Endothelial cell of umbilical vein (primary cell): ENCODE measurements around the gene CDC45. TPM values are rescaled to one million over a fixed set of nuclear protein-coding genes. Genes with fewer than 3 reads are reported as not detected.

ENCODE experiments used
- BruUV-seq: library from RNA; stranded (reverse); fragments of 400-500 nt; replicated peaks from 2 replicates; lab custom pipeline; 2021; lab: Mats Ljungman, UMichigan
- CTCF ChIA-PET: fragments of 300-600, 350-600 bp; sonication (Branson Sonifier 250); formaldehyde crosslinking; loops from one replicate; lab custom pipeline; 2021; ENCODE audit warnings: antibody characterized with exemption, inconsistent platforms; lab: Charles Lee
- POLR2A ChIA-PET: fragments of 300-600, 350-600 bp; sonication (Branson Sonifier 250); formaldehyde crosslinking; loops from one replicate; lab custom pipeline; 2021; ENCODE audit warnings: antibody characterized with exemption, inconsistent platforms; lab: Charles Lee
- DNase-seq: peaks from one replicate; pipeline ENCODE4 v3.0.0-alpha.2; 2011; ENCODE audit warnings: low read depth, low spot score
- FAIRE-seq: peaks from 2 replicates; lab custom pipeline; 2011; peaks lifted over from hg19 to GRCh38; lab: Jason Lieb, UNC
- H2AFZ ChIP-seq: 2 replicates; pipeline ENCODE4 v1.6.0; 2012; ENCODE audit warnings: low read depth, low read length, control low read depth, inconsistent platforms
- H3K27ac ChIP-seq: 2 replicates; pipeline ENCODE4 v1.5.1; 2011; ENCODE audit warnings: low read depth, mild to moderate bottlenecking, control low read depth, low read length, moderate library complexity; ENCODE audit not compliant: insufficient read depth
- H3K27me3 ChIP-seq, 2 experiments: 2 replicates each; pipeline versions ENCODE4 v1.6.0 to v1.6.1; 2011; ENCODE audit warnings: low read length in 2 of 2, mixed read lengths in 1 of 2; ENCODE audit not compliant: control insufficient read depth in 2 of 2, insufficient read depth in 2 of 2
- H3K36me3 ChIP-seq, 2 experiments: 2 replicates in 1 of 2; 3 replicates in 1 of 2; pipeline ENCODE4 v1.5.1; 2011; ENCODE audit warnings: low read length in 2 of 2, mild to moderate bottlenecking in 1 of 2, moderate library complexity in 1 of 2; ENCODE audit not compliant: control insufficient read depth in 2 of 2, insufficient read depth in 2 of 2; ENCODE audit errors: extremely low read depth in 1 of 2
- H3K4me1 ChIP-seq: 3 replicates; pipeline ENCODE4 v1.5.1; 2011; ENCODE audit warnings: mild to moderate bottlenecking, low read length; ENCODE audit not compliant: control insufficient read depth, insufficient read depth; ENCODE audit errors: extremely low read depth
- H3K4me2 ChIP-seq: 2 replicates; pipeline ENCODE4 v1.6.1; 2011; ENCODE audit warnings: low read length, control low read depth, mixed read lengths; ENCODE audit not compliant: insufficient read depth
- H3K4me3 ChIP-seq, 3 experiments: fragments of 200-600 bp in 1 of 3; sonication (generic), shearing (Covaris generic) in 1 of 3; replicated peaks in 1 of 3; 2 replicates each; pipeline ENCODE4 v1.5.1; 2011 to 2016; ENCODE audit warnings: control low read depth in 3 of 3, low read length in 3 of 3, mild to moderate bottlenecking in 2 of 3, inconsistent platforms in 1 of 3, low read depth in 1 of 3, moderate library complexity in 1 of 3; ENCODE audit not compliant: insufficient read depth in 1 of 3
- H3K79me2 ChIP-seq: 2 replicates; pipeline ENCODE4 v1.6.0; 2012; ENCODE audit warnings: low read length, inconsistent platforms; ENCODE audit not compliant: control insufficient read depth, insufficient read depth
- H3K9ac ChIP-seq: replicated peaks from 2 replicates; pipeline ENCODE3; 2011; ENCODE audit warnings: low read length, control low read depth; ENCODE audit not compliant: insufficient read depth; ENCODE audit errors: extremely low read depth
- H3K9me1 ChIP-seq: replicated peaks from 3 replicates; pipeline ENCODE4 v1.6.0; 2011; ENCODE audit warnings: mild to moderate bottlenecking, low read length; ENCODE audit not compliant: control insufficient read depth, insufficient read depth; ENCODE audit errors: extremely low read depth
- H3K9me3 ChIP-seq: replicated peaks from 2 replicates; pipeline ENCODE4 v1.5.1; 2012; ENCODE audit warnings: low read length, inconsistent platforms; ENCODE audit not compliant: control insufficient read depth, insufficient read depth
- H4K20me1 ChIP-seq: replicated peaks from 2 replicates; pipeline ENCODE3; 2011; ENCODE audit warnings: mild to moderate bottlenecking, low read length; ENCODE audit not compliant: control insufficient read depth, insufficient read depth; ENCODE audit errors: extremely low read depth
- EZH2 ChIP-seq: IDR thresholded peaks from 2 replicates; pipeline ENCODE4 v1.6.1; 2012; ENCODE audit warnings: borderline replicate concordance, low read depth, mild to moderate bottlenecking, moderate library complexity, low read length, inconsistent platforms; ENCODE audit not compliant: severe bottlenecking
- FOS ChIP-seq: IDR thresholded peaks from 2 replicates; pipeline ENCODE4 v1.6.1; 2011; ENCODE audit warnings: mild to moderate bottlenecking, low read length, moderate library complexity, borderline replicate concordance; ENCODE audit not compliant: insufficient read depth
- GATA2 ChIP-seq: IDR thresholded peaks from 2 replicates; pipeline ENCODE4 v1.7.0; 2011; ENCODE audit warnings: low read depth, mild to moderate bottlenecking, moderate library complexity, mixed read lengths, low read length; ENCODE audit not compliant: insufficient read length, insufficient read depth
- JUN ChIP-seq: IDR thresholded peaks from 2 replicates; pipeline ENCODE4 v1.6.1; 2011; ENCODE audit warnings: borderline replicate concordance, low read depth; ENCODE audit not compliant: insufficient read length, insufficient read depth
- MYC ChIP-seq: IDR thresholded peaks from one replicate; pipeline ENCODE4 v1.6.1; 2011; ENCODE audit warnings: mild to moderate bottlenecking, low read depth, low read length
- POLR2A ChIP-seq: IDR thresholded peaks from 2 replicates; pipeline ENCODE4 v1.6.1; 2012; ENCODE audit warnings: low read depth, mild to moderate bottlenecking, control low read depth, low read length
- POLR2AphosphoS5 ChIP-seq: IDR thresholded peaks from 2 replicates; pipeline ENCODE4 v1.6.1; 2012; ENCODE audit warnings: low read depth, mild to moderate bottlenecking, control low read depth, low read length, moderate library complexity; ENCODE audit not compliant: insufficient read depth
- dilution Hi-C: fragments of 300-500 bp; cut with MboI; formaldehyde crosslinking; loops from one replicate; pipeline ENCODE4 v1.15.0; 2019; ENCODE audit warnings: low sequenced_read_pairs; ENCODE audit not compliant: extremely low pct_ligation_motif_present
- intact Hi-C: fragments of 100-400 bp; cut with micrococcal nuclease; formaldehyde crosslinking; loops from one replicate; pipeline ENCODE4 v1.10.0; 2022
- polyA plus RNA-seq, 4 experiments: library from polyadenylated mRNA; depleted of rRNA in 3 of 4; stranded (reverse) in 3 of 4; unstranded in 1 of 4; fragments of >200 nt; gene quantifications; 2 replicates each; pipeline versions ENCODE4 v1.2.1 to v1.2.3, GENCODE V29; 2011 to 2012; ENCODE audit warnings: missing spikeins in 1 of 4
- total RNA-seq: library from RNA; stranded (reverse); gene quantifications from 2 replicates; pipeline ENCODE4 v1.2.3, GENCODE V29; 2021
- TF ChIP-seq, protein P1 (sequence below): IDR thresholded peaks from 2 replicates; pipeline ENCODE4 v1.6.1; 2011; ENCODE audit not compliant: insufficient read depth, insufficient read length
- TF ChIP-seq, protein P2 (sequence below), 2 donors: IDR thresholded peaks; 1 replicate in 1 of 2; 2 replicates in 1 of 2; pipeline ENCODE4 v1.5.1; 2011; ENCODE audit warnings: low read length in 2 of 2, mild to moderate bottlenecking in 2 of 2, moderate library complexity in 2 of 2, control low read depth in 1 of 2, inconsistent platforms in 1 of 2, low read depth in 1 of 2; ENCODE audit not compliant: insufficient read depth in 1 of 2; ENCODE audit errors: extremely low read depth in 1 of 2

Gene CDC45
- total and polyA plus RNA-seq, 2 donors (not counting 3 experiments of a cell fraction or from before 2014, with no cell fraction given): 36.6 to 40.6 TPM

DNA sequence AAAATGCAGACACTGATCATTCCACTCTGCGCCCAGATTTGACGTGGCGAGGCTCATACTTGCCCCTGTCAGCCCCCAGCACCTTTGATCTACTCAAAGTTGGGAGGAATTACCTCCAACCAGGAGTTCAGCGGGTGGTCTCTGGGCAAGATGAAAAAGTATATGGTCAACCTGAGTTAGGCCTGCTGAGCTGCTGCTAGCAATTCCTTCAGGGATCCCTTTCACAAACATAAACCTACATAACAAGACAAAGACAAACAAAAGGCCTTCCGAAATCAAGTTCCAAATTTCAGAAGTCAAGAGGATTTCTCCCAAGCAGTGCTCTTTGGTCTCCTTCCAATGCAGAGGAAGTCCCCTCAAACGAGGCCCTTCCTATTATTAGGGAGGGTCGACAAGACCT, 23.6 kb downstream of the CDC45 start:
- dilution Hi-C loops: no loop called here
- FAIRE-seq: no peak
- no peak for DNase-seq
- BruUV-seq: no TSS peak
- H3K27me3 ChIP-seq: no peaks in the 10 kb centered on the region
- ChIA-PET POLR2A (no interaction called here), CTCF (interaction anchor here (1.6 to 3.3 kb wide), 2 partner anchors 102 to 126 kb away, joined by 3 to 29 read pairs; no protein-coding TSS in a partner anchor)
- H2AFZ ChIP-seq: no peak overlapping the region
- TF ChIP-seq POLR2A (no peak), MYC (no peak), JUN (no peak), GATA2 (no peak), FOS (no peak), POLR2AphosphoS5 (no peak), EZH2 (no peak)
- TF ChIP-seq, protein P1, sequence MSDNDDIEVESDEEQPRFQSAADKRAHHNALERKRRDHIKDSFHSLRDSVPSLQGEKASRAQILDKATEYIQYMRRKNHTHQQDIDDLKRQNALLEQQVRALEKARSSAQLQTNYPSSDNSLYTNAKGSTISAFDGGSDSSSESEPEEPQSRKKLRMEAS: no peak
- TF ChIP-seq, protein P2, sequence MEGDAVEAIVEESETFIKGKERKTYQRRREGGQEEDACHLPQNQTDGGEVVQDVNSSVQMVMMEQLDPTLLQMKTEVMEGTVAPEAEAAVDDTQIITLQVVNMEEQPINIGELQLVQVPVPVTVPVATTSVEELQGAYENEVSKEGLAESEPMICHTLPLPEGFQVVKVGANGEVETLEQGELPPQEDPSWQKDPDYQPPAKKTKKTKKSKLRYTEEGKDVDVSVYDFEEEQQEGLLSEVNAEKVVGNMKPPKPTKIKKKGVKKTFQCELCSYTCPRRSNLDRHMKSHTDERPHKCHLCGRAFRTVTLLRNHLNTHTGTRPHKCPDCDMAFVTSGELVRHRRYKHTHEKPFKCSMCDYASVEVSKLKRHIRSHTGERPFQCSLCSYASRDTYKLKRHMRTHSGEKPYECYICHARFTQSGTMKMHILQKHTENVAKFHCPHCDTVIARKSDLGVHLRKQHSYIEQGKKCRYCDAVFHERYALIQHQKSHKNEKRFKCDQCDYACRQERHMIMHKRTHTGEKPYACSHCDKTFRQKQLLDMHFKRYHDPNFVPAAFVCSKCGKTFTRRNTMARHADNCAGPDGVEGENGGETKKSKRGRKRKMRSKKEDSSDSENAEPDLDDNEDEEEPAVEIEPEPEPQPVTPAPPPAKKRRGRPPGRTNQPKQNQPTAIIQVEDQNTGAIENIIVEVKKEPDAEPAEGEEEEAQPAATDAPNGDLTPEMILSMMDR (IDR thresholded peaks at IDR 0.05; ENCODE audit: extremely low read depth in 1 of 2, insufficient read depth in 1 of 2, low read depth in 1 of 2, low read length in 2 of 2): no peak
- no peak overlapping the region for H3K4me3 ChIP-seq
- no peaks in the 10 kb centered on the region for H4K20me1 ChIP-seq
- no peaks in the 10 kb centered on the region for H3K9me3 ChIP-seq
- no peaks in the 10 kb centered on the region for H3K79me2 ChIP-seq
- no peak overlapping the region for H3K9ac ChIP-seq
- no peaks in the 10 kb centered on the region for H3K9me1 ChIP-seq
- H3K4me2 ChIP-seq: no peak overlapping the region
- H3K36me3 ChIP-seq: no peaks in the 10 kb centered on the region
- intact Hi-C loops: no loop called here
- no peaks in the 10 kb centered on the region for H3K4me1 ChIP-seq
- H3K27ac ChIP-seq: no peak overlapping the region
